Mononuclear cell (primary cell): Measurements from ENCODE around the gene LRMDA. TPM values are rescaled to one million over a fixed set of nuclear protein-coding genes. Genes with fewer than 3 reads are reported as not detected.

Experiments
- H3K27me3 ChIP-seq: 2 replicates; pipeline ENCODE4 v1.6.0; 2011; ENCODE audit warnings: low read length, control low read depth; ENCODE audit not compliant: insufficient read depth
- H3K4me1 ChIP-seq: 2 replicates; pipeline ENCODE4 v1.5.1; 2011; ENCODE audit warnings: mild to moderate bottlenecking, low read length, control low read depth; ENCODE audit not compliant: insufficient read depth
- H3K4me3 ChIP-seq: 2 replicates; pipeline ENCODE4 v1.5.1; 2011; ENCODE audit warnings: mild to moderate bottlenecking, low read length, moderate library complexity
- H3K9me3 ChIP-seq: 2 replicates; pipeline ENCODE4 v1.5.1; 2011; ENCODE audit warnings: low read depth, mild to moderate bottlenecking, control low read depth, low read length
- total RNA-seq: library from RNA; depleted of rRNA; stranded (reverse); fragments of >200 nt; gene quantifications from one replicate; pipeline ENCODE4 v1.2.3, GENCODE V29; 2012

The LRMDA gene
- total RNA-seq, 1 donor, result 7.6 TPM

DNA sequence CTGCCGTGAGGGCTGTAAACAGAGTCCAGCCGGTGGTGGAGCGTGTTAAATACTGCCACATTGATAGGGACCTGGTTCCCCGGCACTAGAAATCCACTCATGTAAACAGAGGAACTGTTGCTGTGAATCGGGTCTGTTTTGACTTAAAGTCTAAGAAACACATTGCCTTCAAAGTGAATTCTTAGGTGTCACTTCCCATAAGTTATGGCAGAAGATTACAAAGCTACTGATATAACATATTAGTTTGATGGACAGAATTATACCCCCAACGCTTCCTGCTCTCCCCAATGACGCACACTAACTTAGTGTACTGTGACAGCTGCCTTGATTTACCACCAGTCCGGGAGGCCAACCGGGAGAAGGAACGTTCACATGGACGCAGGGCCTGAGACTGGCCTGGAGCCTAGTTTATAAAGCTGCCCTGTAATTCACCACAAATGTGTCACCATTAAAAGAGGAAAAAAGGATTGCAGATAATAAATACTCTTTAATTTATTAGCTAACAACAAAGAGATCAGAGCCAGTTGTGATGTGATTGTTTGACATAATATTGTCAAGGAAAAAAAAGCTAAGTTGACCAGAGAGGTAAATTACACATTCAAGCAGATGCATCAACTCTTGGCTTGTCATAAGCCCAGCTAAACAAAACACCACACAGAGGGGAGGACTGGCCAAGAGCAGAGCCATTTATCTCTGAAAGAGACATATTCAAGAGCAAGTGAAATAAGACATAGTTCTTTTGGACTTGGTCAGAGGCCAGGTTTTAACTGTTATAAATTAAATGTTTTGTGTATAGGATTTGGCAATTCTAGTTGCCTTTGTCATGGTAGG, 820.6 kb downstream of the LRMDA start:
- no peaks in the 10 kb centered on the region for H3K4me1 ChIP-seq
- no peak overlapping the region for H3K4me3 ChIP-seq
- H3K9me3 ChIP-seq, result no peaks in the 10 kb centered on the region
- no peaks in the 10 kb centered on the region for H3K27me3 ChIP-seq

GRCh38 chr10:76252733-76253132, 821.3 kb downstream of the LRMDA start:
- Histone ChIP-seq H3K9me3 (no peaks in the 10 kb centered on the region), H3K27me3 (no peaks in the 10 kb centered on the region), H3K4me1 (no peaks in the 10 kb centered on the region)

DNA sequence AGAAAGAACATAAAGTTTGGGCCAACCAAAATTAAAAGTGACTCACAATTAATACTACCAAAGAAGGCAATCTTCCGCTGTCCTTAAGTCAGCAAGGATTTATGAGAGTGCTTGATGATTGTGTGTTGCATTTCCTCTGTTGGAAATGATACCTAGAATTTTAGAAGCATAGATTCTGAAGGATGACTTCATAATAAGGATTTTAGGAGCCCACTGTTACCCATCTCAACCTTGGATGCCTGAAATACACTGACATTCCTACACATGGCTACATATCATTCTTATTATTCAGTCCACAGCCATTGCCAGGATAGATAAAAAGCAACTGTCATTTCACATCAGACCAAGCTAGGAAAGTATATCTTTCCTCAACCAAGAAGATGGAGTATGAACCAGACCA, 823.8 kb downstream of the LRMDA start:
- Histone ChIP-seq H3K27me3 (no peaks in the 10 kb centered on the region), H3K9me3 (peaks cover 16% of the 10 kb centered on the region), H3K4me3 (no peak overlapping the region), H3K4me1 (no peaks in the 10 kb centered on the region)

More at GRCh38 chr10:76252733-76253132, 821.3 kb downstream of the LRMDA start:
- no peak overlapping the region for H3K4me3 ChIP-seq

- H3K4me1 ChIP-seq, result no peaks in the 10 kb centered on the region
- peaks cover 19% of the 10 kb centered on the region for H3K9me3 ChIP-seq
- H3K4me3 ChIP-seq, result no peak overlapping the region
- no peaks in the 10 kb centered on the region for H3K27me3 ChIP-seq
Observed at GRCh38 chr10:76257816-76258215, 826.4 kb downstream of the LRMDA start.

GRCh38 chr10:76265441-76266113, 834.2 kb downstream of the LRMDA start:
- H3K9me3 ChIP-seq, result no peaks in the 10 kb centered on the region
- no peaks in the 10 kb centered on the region for H3K27me3 ChIP-seq
- no peaks in the 10 kb centered on the region for H3K4me1 ChIP-seq
- no peak overlapping the region for H3K4me3 ChIP-seq

- Histone ChIP-seq H3K4me1 (no peaks in the 10 kb centered on the region), H3K27me3 (no peaks in the 10 kb centered on the region), H3K9me3 (no peaks in the 10 kb centered on the region), H3K4me3 (no peak overlapping the region)
Observed at GRCh38 chr10:76268530-76268929, 837.1 kb downstream of the LRMDA start.

GRCh38 chr10:76268954-76269353, 837.5 kb downstream of the LRMDA start:
- H3K4me3 ChIP-seq, result no peak overlapping the region
- no peaks in the 10 kb centered on the region for H3K9me3 ChIP-seq
- no peaks in the 10 kb centered on the region for H3K27me3 ChIP-seq
- no peaks in the 10 kb centered on the region for H3K4me1 ChIP-seq

DNA sequence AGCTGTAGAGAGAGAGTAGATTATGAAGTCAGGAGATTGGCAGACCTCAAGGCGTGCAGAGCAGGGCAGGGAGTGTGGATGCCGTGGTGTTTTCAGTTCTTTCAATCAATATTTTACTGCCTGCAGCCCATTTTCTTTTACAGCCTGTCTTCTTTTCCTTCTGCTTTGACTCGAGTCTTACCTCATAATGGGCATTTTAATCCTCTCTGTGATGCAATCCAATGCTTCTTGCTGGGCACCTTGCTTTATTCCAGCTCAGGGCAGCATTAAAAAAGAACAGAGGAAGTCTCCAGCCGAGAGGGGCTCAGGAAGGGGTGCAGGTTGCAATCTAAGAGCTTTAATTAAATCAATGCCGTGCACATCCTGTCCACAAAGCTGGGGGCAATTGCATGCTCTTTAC, 839.0 kb downstream of the LRMDA start:
- Histone ChIP-seq H3K4me3 (no peak overlapping the region), H3K27me3 (no peaks in the 10 kb centered on the region), H3K4me1 (no peaks in the 10 kb centered on the region), H3K9me3 (no peaks in the 10 kb centered on the region)

DNA sequence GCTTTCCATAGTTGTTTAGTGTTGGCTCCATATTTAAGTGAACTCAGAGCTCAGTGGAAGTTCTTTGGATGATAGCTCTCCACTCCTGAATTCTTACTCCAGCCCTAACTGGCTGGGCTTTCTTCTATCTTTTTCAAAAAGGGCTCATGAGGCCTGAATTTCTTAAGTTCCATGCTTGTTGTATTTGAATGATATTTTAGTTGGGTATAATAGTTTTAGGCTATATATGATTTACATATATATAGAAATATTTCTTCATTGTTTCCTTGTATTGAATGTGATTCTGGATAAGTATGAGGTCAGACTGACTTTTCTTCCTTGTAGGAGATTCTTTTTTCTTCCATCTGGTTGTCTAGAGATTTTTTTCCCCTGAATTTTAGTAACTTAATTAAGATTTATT, 843.5 kb downstream of the LRMDA start:
- no peaks in the 10 kb centered on the region for H3K4me1 ChIP-seq
- H3K27me3 ChIP-seq, result no peaks in the 10 kb centered on the region
- H3K4me3 ChIP-seq, result no peak overlapping the region
- no peaks in the 10 kb centered on the region for H3K9me3 ChIP-seq

DNA sequence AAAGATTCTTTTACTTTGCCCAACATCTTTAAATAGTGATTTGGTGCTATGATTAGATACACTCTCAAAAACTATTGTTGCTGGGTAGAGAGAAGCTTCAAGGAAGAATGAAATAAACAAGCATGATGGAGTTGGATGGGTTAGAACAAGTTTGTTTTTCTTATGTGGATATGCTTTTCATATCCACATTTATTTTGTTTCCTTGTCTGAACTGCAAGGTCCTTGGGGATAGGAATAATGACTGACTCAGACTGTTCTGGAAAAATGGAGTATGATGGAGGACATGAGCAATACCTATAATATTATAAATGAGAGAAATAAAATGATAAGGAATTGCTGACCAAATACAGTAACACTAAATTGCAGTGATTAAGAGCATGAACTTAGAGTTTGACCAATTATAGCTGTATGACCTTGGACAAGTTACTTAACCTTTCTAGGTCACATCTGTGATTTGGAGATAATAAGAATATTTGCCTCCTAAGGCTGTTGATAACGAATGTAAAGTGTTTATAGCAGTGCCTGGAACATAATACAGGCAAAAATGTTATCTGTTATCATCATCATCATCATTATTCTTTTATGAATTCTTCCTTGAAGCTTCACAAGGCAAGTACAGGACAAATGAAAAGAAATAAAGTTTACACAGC, 847.5 kb downstream of the LRMDA start:
- Histone ChIP-seq H3K27me3 (no peaks in the 10 kb centered on the region), H3K9me3 (no peaks in the 10 kb centered on the region), H3K4me1 (no peaks in the 10 kb centered on the region), H3K4me3 (no peak overlapping the region)

- Histone ChIP-seq H3K4me1 (no peaks in the 10 kb centered on the region), H3K4me3 (no peak overlapping the region), H3K9me3 (no peaks in the 10 kb centered on the region), H3K27me3 (no peaks in the 10 kb centered on the region)
Observed at GRCh38 chr10:76281659-76282058, 850.2 kb downstream of the LRMDA start.

DNA sequence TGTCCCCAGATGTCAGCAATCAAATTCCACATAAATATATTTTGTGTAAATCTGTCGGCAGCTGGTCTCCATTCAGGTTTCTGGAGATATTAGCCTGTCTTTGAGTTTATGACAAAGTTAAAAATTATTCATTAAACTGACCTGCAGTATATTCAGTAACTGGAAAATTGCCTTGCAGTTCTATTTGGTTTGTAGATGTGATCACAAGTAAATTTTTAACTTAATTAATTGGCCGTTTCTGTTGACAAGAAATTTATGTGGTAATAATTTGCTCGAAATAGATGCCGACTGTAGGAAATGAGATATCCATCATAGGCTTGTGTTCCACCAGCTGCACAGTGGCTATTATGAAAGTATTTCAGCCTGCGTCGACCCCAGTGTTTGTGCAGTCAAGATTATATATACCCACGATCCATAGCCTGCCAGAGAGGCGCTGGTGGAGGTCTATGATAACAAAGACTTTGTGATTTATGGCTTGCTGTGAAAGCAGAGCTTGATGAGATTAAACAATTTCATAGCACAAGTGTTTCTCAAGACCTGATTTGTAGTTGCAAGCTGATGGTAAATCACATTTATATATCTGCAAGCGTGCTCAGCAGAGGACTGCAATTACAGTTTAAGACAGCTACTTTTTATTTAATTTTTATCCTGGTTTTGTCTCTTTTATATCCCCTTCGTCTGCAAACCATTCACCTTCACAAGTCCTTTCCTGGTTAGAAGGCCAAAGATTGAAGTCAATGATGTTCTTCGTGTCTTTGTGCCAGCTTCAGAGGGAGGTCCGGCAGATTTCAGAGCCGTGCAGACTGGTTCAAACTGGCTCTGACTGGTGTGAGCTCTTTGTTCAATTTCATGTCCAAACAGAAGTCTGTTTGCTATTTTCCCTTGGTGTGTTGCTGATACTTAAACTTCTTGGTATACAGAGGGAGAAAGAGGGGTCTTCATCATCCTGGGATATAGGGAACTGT, 850.9 kb downstream of the LRMDA start:
- H3K4me3 ChIP-seq, result no peak overlapping the region

DNA sequence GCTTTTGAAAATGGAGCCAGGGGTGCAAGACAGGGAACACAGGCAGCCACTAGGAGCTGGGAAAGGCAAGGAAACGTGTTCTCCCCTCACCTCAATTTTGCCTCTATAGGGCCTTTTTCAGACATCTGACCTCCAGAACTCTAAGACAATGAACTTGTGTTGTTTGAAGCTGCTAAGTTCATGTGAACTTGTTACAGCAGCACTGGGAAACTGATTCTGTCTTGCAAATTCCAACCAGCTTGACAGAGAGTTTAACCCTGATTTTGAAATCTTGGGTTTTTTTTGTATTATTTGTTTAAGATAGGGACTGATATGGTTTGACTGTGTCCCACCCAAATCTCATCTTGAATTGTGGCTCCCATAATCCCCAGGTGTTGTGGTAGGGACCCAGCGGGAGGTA, 852.9 kb downstream of the LRMDA start:
- Histone ChIP-seq H3K4me3 (no peak overlapping the region), H3K27me3 (no peaks in the 10 kb centered on the region), H3K4me1 (no peaks in the 10 kb centered on the region), H3K9me3 (no peaks in the 10 kb centered on the region)

More for the DNA sequence above, 850.9 kb downstream of the LRMDA start:
- H3K9me3 ChIP-seq, result no peaks in the 10 kb centered on the region
- H3K4me1 ChIP-seq, result no peaks in the 10 kb centered on the region
- no peaks in the 10 kb centered on the region for H3K27me3 ChIP-seq

- H3K4me3 ChIP-seq, result no peak overlapping the region
- H3K27me3 ChIP-seq, result no peaks in the 10 kb centered on the region
- H3K9me3 ChIP-seq, result no peaks in the 10 kb centered on the region
- no peaks in the 10 kb centered on the region for H3K4me1 ChIP-seq
Observed at GRCh38 chr10:76285012-76285411, 853.6 kb downstream of the LRMDA start.
